Mammary epithelial cell (primary cell): ENCODE data around the gene ADGRA3.

Source experiments
- CTCF ChIP-seq, 2 donors: IDR thresholded peaks in 1 of 2; conservative IDR thresholded peaks in 1 of 2; 2 replicates each; pipeline ENCODE4 v1.5.1; 2011 to 2012; ENCODE audit warnings: inconsistent platforms in 2 of 2, low read length in 2 of 2, mild to moderate bottlenecking in 2 of 2, control low read depth in 1 of 2, low read depth in 1 of 2; ENCODE audit not compliant: insufficient read depth in 1 of 2; ENCODE audit errors: extremely low read depth in 1 of 2
- EZH2 ChIP-seq: IDR thresholded peaks from 2 replicates; pipeline ENCODE4 v1.6.1; 2012; ENCODE audit warnings: low read length, inconsistent platforms, borderline replicate concordance

- TF ChIP-seq CTCF (conservative IDR thresholded peaks at IDR 0.05 in 1 of 2, IDR thresholded peaks at IDR 0.05 in 1 of 2; ENCODE audit: extremely low read depth in 1 of 2, insufficient read depth in 1 of 2, low read depth in 1 of 2, low read length in 2 of 2) (no peak), EZH2 (no peak)
Observed at GRCh38 chr4:22465349-22465748, 50.5 kb downstream of the ADGRA3 start.
